Measurements from ENCODE around the gene TJP3. TPM values are rescaled to one million over a fixed set of nuclear protein-coding genes. Genes with fewer than 3 reads are reported as not detected.
A peak's percentile ranks its signal among the peaks of the same experiment; 100 is the strongest.

TJP3 gene
- total RNA-seq, 1 experiment from 2014 or later, result not detected

- Histone ChIP-seq H3K27ac (ENCODE audit: low read depth, low read length, poor library complexity, severe bottlenecking) (peak overlapping the region; percentile 37), H3K4me1 (ENCODE audit: insufficient read depth, low read length, poor library complexity, severe bottlenecking) (no peaks in the 10 kb centered on the region), H3K4me3 (ENCODE audit: low read depth, low read length, poor library complexity, severe bottlenecking) (no peak overlapping the region), H3K9me3 (ENCODE audit: low read depth, low read length, poor library complexity, severe bottlenecking) (no peaks in the 10 kb centered on the region), H3K36me3 (ENCODE audit: insufficient read depth, low read length, poor library complexity, severe bottlenecking) (no peaks in the 10 kb centered on the region), H3K27me3 (replicated peaks; ENCODE audit: insufficient read depth, low read depth, low read length, poor library complexity) (no peaks in the 10 kb centered on the region)
- ChIA-PET CTCF (no interaction called here), POLR2A (ENCODE audit: low non-redundant PET) (no interaction called here)
- intact Hi-C loops (cut with micrococcal nuclease; ENCODE audit: unreplicated experiment), result no loop called here
- TSS peak; percentile 47 for BruUV-seq (replicated peaks)
- TF ChIP-seq CTCF (conservative IDR thresholded peaks at IDR 0.05; ENCODE audit: low read depth, low read length) (no peak), EZH2 (IDR thresholded peaks at IDR 0.05; ENCODE audit: borderline replicate concordance, low read depth, low read length, poor library complexity, severe bottlenecking) (no peak)
- no peak for DNase-seq (ENCODE audit: low spot score)
Measured at GRCh38 chr19:3698386-3698950, 9.7 kb upstream of the TJP3 start.

GRCh38 chr19:3698974-3699740 is 9.0 kb upstream of the TJP3 start:
- no peak for TF ChIP-seq EZH2 (IDR thresholded peaks at IDR 0.05; ENCODE audit: borderline replicate concordance, low read depth, low read length, poor library complexity, severe bottlenecking)
- no peak for TF ChIP-seq CTCF (conservative IDR thresholded peaks at IDR 0.05; ENCODE audit: low read depth, low read length)
- Histone ChIP-seq H3K27me3 (replicated peaks; ENCODE audit: insufficient read depth, low read depth, low read length, poor library complexity) (no peaks in the 10 kb centered on the region), H3K27ac (ENCODE audit: low read depth, low read length, poor library complexity, severe bottlenecking) (peak overlapping the region; percentile 72), H3K4me3 (ENCODE audit: low read depth, low read length, poor library complexity, severe bottlenecking) (peak overlapping the region; percentile 81), H3K4me1 (ENCODE audit: insufficient read depth, low read length, poor library complexity, severe bottlenecking) (no peaks in the 10 kb centered on the region), H3K36me3 (ENCODE audit: insufficient read depth, low read length, poor library complexity, severe bottlenecking) (no peaks in the 10 kb centered on the region), H3K9me3 (ENCODE audit: low read depth, low read length, poor library complexity, severe bottlenecking) (no peaks in the 10 kb centered on the region)
- BruUV-seq (replicated peaks), result no TSS peak
- DNase-seq (ENCODE audit: low spot score), result peak; percentile 68
- intact Hi-C loops (cut with micrococcal nuclease; ENCODE audit: unreplicated experiment), result no loop called here
- ChIA-PET CTCF (interaction anchor here (0.6 kb wide), 1 partner anchor 16 kb away, joined by 3 read pairs; no protein-coding TSS in a partner anchor), POLR2A (ENCODE audit: low non-redundant PET) (no interaction called here)

- H3K36me3 ChIP-seq (ENCODE audit: insufficient read depth, low read length, poor library complexity, severe bottlenecking), result no peaks in the 10 kb centered on the region
- H3K27me3 ChIP-seq (replicated peaks; ENCODE audit: insufficient read depth, low read depth, low read length, poor library complexity), result no peaks in the 10 kb centered on the region
- intact Hi-C loops (cut with micrococcal nuclease; ENCODE audit: unreplicated experiment), result loop anchor here (2.0 to 10.0 kb wide), 2 partner anchors 33 to 155 kb away; no protein-coding TSS in a partner anchor
- ChIA-PET CTCF (interaction anchor here (0.6 kb wide), 2 partner anchors 9 to 15 kb away, joined by 3 read pairs; no protein-coding TSS in a partner anchor), POLR2A (ENCODE audit: low non-redundant PET) (no interaction called here)
- H3K4me1 ChIP-seq (ENCODE audit: insufficient read depth, low read length, poor library complexity, severe bottlenecking), result no peaks in the 10 kb centered on the region
- peak overlapping the region; percentile 81 for H3K4me3 ChIP-seq (ENCODE audit: low read depth, low read length, poor library complexity, severe bottlenecking)
- TF ChIP-seq CTCF (conservative IDR thresholded peaks at IDR 0.05; ENCODE audit: low read depth, low read length) (no peak), EZH2 (IDR thresholded peaks at IDR 0.05; ENCODE audit: borderline replicate concordance, low read depth, low read length, poor library complexity, severe bottlenecking) (no peak)
- no peak for DNase-seq (ENCODE audit: low spot score)
- BruUV-seq (replicated peaks), result no TSS peak
- no peaks in the 10 kb centered on the region for H3K9me3 ChIP-seq (ENCODE audit: low read depth, low read length, poor library complexity, severe bottlenecking)
- H3K27ac ChIP-seq (ENCODE audit: low read depth, low read length, poor library complexity, severe bottlenecking), result peak overlapping the region; percentile 72
Measured at GRCh38 chr19:3699741-3700241, 8.4 kb upstream of the TJP3 start.
